ENCODE measurements around the gene FADD.

GRCh38 chr11:70233034-70233433 is 29.9 kb downstream of the FADD start:
- TF ChIP-seq ZNF70 (CRISPR knock-in tag; IDR thresholded peaks at IDR 0.05) (no peak), CREB5 (CRISPR knock-in tag; IDR thresholded peaks at IDR 0.05; ENCODE audit: low read depth) (no peak), TOX (CRISPR knock-in tag; IDR thresholded peaks at IDR 0.05; ENCODE audit: borderline replicate concordance) (no peak), PATZ1 (CRISPR knock-in tag; IDR thresholded peaks at IDR 0.05; ENCODE audit: borderline replicate concordance) (no peak), ZNF8 (CRISPR knock-in tag; IDR thresholded peaks at IDR 0.05) (no peak), ZC3H10 (CRISPR knock-in tag; IDR thresholded peaks at IDR 0.05) (no peak), ZNF565 (CRISPR knock-in tag; conservative IDR thresholded peaks at IDR 0.05; ENCODE audit: low read depth) (no peak), POU6F1 (CRISPR knock-in tag; IDR thresholded peaks at IDR 0.05; ENCODE audit: borderline replicate concordance, low read depth) (no peak), PPARA (CRISPR knock-in tag; IDR thresholded peaks at IDR 0.05; ENCODE audit: borderline replicate concordance) (no peak), CSRNP3 (CRISPR knock-in tag; IDR thresholded peaks at IDR 0.05) (no peak)
